Mesothelial cell of epicardium (in vitro differentiated cells): ENCODE measurements around the gene AMHR2. TPM values are rescaled to one million over a fixed set of nuclear protein-coding genes. Genes with fewer than 3 reads are reported as not detected.

ENCODE experiments used
- DNase-seq, 2 experiments: peaks; one replicate each; pipeline ENCODE4 v3.0.0; 2021; ENCODE audit warnings: low spot score in 2 of 2; ENCODE audit not compliant: unreplicated experiment in 2 of 2
- H3K27ac Mint-ChIP-seq: 2 replicates; pipeline ENCODE4 v1.8.0; 2021; ENCODE audit warnings: mixed read lengths
- H3K27me3 Mint-ChIP-seq: 2 replicates; pipeline ENCODE4 v1.8.0; 2021; ENCODE audit warnings: low read depth, mixed read lengths
- H3K36me3 Mint-ChIP-seq: 2 replicates; pipeline ENCODE4 v1.8.0; 2021; ENCODE audit warnings: mixed read lengths
- H3K4me1 Mint-ChIP-seq: 2 replicates; pipeline ENCODE4 v1.8.0; 2021; ENCODE audit warnings: mixed read lengths
- H3K4me3 Mint-ChIP-seq: 2 replicates; pipeline ENCODE4 v1.8.0; 2021; ENCODE audit warnings: mild to moderate bottlenecking, moderate library complexity, mixed read lengths
- H3K9me3 Mint-ChIP-seq: 2 replicates; pipeline ENCODE4 v1.8.0; 2021; ENCODE audit warnings: mixed read lengths
- total RNA-seq: library from RNA; stranded (reverse); gene quantifications from 3 replicates; pipeline ENCODE4 v1.2.1, GENCODE V29; 2021
- TF ChIP-seq, protein P1 (sequence below): fragments of 200-600 bp; sonication (generic); IDR thresholded peaks from one replicate; pipeline ENCODE4 v1.5.0; 2021; ENCODE audit warnings: antibody characterized with exemption; ENCODE audit not compliant: unreplicated experiment

AMHR2 gene
- total RNA-seq, 1 donor from 2014 or later = 11.1 TPM

DNA sequence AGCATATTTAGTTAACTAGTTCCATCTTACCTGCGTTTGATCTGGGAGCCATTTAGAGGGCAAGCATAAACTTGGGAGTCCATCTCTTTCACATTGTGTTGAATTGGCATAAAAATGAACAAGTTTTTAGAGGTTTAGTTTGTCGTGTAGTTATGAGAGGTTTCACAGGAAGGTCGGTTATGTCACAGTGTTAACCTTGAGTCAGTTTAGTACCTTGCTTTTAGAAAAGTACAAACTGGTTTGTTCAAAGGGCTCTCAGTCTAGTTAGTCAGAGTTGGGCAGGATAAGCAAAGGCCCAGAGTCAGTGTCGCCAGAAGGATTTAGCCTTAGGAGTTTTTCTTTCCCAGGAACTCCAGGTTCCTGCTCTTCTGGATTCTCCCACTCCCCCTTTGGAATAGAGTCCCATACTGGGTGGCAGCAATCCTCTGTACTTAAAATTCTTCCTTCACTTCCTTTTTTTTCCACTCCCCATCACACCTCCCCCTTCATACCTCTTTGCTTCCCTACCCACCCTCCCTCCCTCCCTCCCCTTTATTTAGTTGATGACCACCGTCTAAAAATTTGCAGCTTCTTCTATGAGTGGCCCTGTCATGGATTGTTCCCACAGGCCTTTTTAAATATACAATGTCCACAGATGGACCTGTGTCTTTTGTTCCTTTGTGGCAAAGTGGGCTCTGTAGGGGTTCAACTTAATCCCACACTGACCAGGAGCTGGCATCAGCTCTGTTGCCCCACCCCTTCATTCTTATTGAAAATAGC lies 40.3 kb downstream of the AMHR2 start:
- no peaks in the 10 kb centered on the region for H3K27me3 Mint-ChIP-seq
- no peaks in the 10 kb centered on the region for H3K9me3 Mint-ChIP-seq
- H3K36me3 Mint-ChIP-seq = peaks cover 69% of the 10 kb centered on the region
- no peak overlapping the region for H3K4me3 Mint-ChIP-seq
- no peak overlapping the region for H3K27ac Mint-ChIP-seq
- H3K4me1 Mint-ChIP-seq = peaks cover 6% of the 10 kb centered on the region
- TF ChIP-seq, protein P1, sequence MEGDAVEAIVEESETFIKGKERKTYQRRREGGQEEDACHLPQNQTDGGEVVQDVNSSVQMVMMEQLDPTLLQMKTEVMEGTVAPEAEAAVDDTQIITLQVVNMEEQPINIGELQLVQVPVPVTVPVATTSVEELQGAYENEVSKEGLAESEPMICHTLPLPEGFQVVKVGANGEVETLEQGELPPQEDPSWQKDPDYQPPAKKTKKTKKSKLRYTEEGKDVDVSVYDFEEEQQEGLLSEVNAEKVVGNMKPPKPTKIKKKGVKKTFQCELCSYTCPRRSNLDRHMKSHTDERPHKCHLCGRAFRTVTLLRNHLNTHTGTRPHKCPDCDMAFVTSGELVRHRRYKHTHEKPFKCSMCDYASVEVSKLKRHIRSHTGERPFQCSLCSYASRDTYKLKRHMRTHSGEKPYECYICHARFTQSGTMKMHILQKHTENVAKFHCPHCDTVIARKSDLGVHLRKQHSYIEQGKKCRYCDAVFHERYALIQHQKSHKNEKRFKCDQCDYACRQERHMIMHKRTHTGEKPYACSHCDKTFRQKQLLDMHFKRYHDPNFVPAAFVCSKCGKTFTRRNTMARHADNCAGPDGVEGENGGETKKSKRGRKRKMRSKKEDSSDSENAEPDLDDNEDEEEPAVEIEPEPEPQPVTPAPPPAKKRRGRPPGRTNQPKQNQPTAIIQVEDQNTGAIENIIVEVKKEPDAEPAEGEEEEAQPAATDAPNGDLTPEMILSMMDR = no peak
- no peak for DNase-seq

DNA sequence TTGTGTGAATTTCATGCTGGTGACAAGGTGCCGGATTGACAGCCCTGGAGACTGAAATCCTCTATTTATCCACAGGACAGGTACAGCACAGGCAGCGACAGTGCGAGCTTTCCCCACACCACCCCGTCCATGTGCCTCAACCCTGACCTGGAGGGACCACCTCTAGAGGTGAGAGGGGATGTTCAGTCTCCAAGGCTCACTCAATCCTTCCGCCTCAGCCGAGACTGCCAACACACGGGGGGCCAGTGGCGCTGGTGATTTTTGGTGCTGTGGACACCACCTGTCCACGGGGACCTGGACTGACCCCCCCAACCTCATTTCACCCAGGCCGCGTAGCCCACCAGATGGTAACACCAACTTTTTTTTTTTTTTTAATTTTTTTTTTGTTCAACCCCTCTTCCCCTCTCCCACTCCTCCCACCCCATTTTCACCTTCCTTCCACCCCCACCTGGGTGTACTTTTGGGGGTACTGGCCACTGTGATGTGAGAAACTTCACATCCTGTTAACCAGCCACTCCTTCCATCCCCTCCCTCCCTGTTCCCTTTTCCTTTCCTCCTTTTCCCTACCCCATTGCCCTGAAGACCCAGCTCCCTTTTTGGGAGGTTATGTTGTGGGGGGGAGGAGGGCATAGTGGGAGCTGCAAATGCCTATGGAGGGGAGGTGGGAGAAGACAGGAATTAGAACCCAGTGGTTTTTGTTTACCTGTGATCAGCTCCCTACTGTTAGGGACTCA lies 41.2 kb downstream of the AMHR2 start:
- DNase-seq = no peak
- peak overlapping the region; percentile 51 for H3K27ac Mint-ChIP-seq
- peaks cover 6% of the 10 kb centered on the region for H3K4me1 Mint-ChIP-seq
- H3K9me3 Mint-ChIP-seq = no peaks in the 10 kb centered on the region
- peaks cover 63% of the 10 kb centered on the region for H3K36me3 Mint-ChIP-seq
- TF ChIP-seq, protein P1 = no peak
- no peak overlapping the region for H3K4me3 Mint-ChIP-seq
- H3K27me3 Mint-ChIP-seq = no peaks in the 10 kb centered on the region

DNA sequence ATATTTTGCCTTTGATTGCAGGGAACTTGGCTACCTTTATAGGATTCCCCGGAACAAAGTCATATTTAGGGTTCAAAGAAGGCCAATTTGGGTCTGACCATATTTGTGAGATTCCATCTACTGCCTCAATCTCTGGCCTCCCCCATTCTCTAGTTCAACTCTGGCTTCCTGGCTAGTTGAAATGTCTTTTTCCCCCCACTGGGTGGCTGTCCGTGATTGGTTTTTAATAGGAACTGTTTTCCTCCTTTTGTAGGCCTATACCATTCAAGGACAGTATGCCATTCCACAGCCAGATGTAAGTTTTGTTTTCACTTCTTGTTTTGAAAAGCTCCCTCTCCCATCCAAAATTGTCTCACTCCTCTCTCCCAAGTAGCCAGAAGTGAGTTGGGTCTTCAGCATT lies 42.0 kb downstream of the AMHR2 start:
- Mint-ChIP-seq H3K36me3 (peaks cover 59% of the 10 kb centered on the region), H3K4me3 (no peak overlapping the region), H3K4me1 (peaks cover 5% of the 10 kb centered on the region), H3K9me3 (no peaks in the 10 kb centered on the region), H3K27ac (no peak overlapping the region), H3K27me3 (no peaks in the 10 kb centered on the region)
- TF ChIP-seq, protein P1 = no peak
- no peak for DNase-seq

GRCh38 chr12:53466640-53467039 lies 43.0 kb downstream of the AMHR2 start:
- Mint-ChIP-seq H3K27me3 (no peaks in the 10 kb centered on the region), H3K36me3 (peaks cover 58% of the 10 kb centered on the region), H3K27ac (peak overlapping the region; percentile 5), H3K4me1 (no peaks in the 10 kb centered on the region), H3K4me3 (no peak overlapping the region), H3K9me3 (no peaks in the 10 kb centered on the region)
- TF ChIP-seq, protein P1 = no peak
- no peak for DNase-seq

DNA sequence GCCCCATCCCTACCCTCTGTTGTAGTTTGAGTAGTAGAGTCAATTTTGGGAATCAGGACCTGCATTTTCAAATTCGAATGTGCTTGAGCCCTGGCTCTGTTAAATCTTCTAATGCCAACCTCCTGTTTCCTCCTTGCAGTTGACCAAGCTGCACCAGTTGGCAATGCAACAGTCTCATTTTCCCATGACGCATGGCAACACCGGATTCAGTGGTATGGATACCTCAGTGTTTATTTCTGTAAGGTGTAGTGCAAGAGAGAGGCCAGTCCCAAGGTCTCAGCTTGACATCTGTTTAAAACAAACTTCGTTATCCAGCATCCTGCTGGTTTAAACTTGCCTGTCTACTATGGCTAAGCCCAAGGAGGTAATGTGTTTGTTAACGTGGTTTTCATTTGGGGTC lies 43.4 kb downstream of the AMHR2 start:
- H3K27me3 Mint-ChIP-seq = no peaks in the 10 kb centered on the region
- TF ChIP-seq, protein P1 = no peak
- H3K9me3 Mint-ChIP-seq = no peaks in the 10 kb centered on the region
- H3K4me3 Mint-ChIP-seq = no peak overlapping the region
- H3K27ac Mint-ChIP-seq = peak overlapping the region; percentile 5
- no peak for DNase-seq
- peaks cover 60% of the 10 kb centered on the region for H3K36me3 Mint-ChIP-seq
- H3K4me1 Mint-ChIP-seq = peaks cover 2% of the 10 kb centered on the region
